Activated naive CD8-positive, alpha-beta T cell treated with anti-CD3 and anti-CD28 coated beads, Interleukin-2, amount 50 U/mL, for 24 hours (primary cell): ENCODE results near the gene TMEM26.

Source experiments
- ATAC-seq: fragments of 150-1000 bp; cut with Tn5 transposase; one replicate; pipeline ENCODE4 v1.10.0; 2021
- DNase-seq: peaks from one replicate; pipeline ENCODE4 v3.0.0; 2021
- H3K27ac Mint-ChIP-seq: one replicate; pipeline ENCODE4 v1.8.0; 2021; ENCODE audit warnings: mild to moderate bottlenecking, mixed read lengths
- H3K27me3 Mint-ChIP-seq: one replicate; pipeline ENCODE4 v1.8.0; 2021; ENCODE audit warnings: mixed read lengths
- H3K36me3 Mint-ChIP-seq: one replicate; pipeline ENCODE4 v1.8.0; 2021; ENCODE audit warnings: low read depth, mixed read lengths
- H3K4me1 Mint-ChIP-seq: one replicate; pipeline ENCODE4 v1.8.0; 2021; ENCODE audit warnings: mixed read lengths
- H3K4me3 Mint-ChIP-seq: one replicate; pipeline ENCODE4 v1.8.0; 2021; ENCODE audit warnings: mild to moderate bottlenecking, moderate library complexity, mixed read lengths
- H3K9me3 Mint-ChIP-seq: one replicate; pipeline ENCODE4 v1.8.0; 2021; ENCODE audit warnings: mixed read lengths

TMEM26 gene

GRCh38 chr10:61470740-61471139 is 17.6 kb upstream of the TMEM26 start:
- H3K27me3 Mint-ChIP-seq = no peaks in the 10 kb centered on the region
- no peaks in the 10 kb centered on the region for H3K36me3 Mint-ChIP-seq
- no peaks in the 10 kb centered on the region for H3K9me3 Mint-ChIP-seq
- ATAC-seq (no peak), DNase-seq (no peak)
- H3K4me1 Mint-ChIP-seq = no peaks in the 10 kb centered on the region
- no peak overlapping the region for H3K4me3 Mint-ChIP-seq
- H3K27ac Mint-ChIP-seq = no peak overlapping the region

- ATAC-seq (no peak), DNase-seq (no peak)
- no peak overlapping the region for H3K4me3 Mint-ChIP-seq
- no peaks in the 10 kb centered on the region for H3K9me3 Mint-ChIP-seq
- H3K4me1 Mint-ChIP-seq = no peaks in the 10 kb centered on the region
- H3K27ac Mint-ChIP-seq = no peak overlapping the region
- no peaks in the 10 kb centered on the region for H3K36me3 Mint-ChIP-seq
- no peaks in the 10 kb centered on the region for H3K27me3 Mint-ChIP-seq
These were observed 12.9 kb upstream of the TMEM26 start for GRCh38 chr10:61465901-61466632.

- no peaks in the 10 kb centered on the region for H3K36me3 Mint-ChIP-seq
- H3K27ac Mint-ChIP-seq = no peak overlapping the region
- ATAC-seq (no peak), DNase-seq (no peak)
- no peaks in the 10 kb centered on the region for H3K4me1 Mint-ChIP-seq
- H3K4me3 Mint-ChIP-seq = no peak overlapping the region
- H3K27me3 Mint-ChIP-seq = peaks cover 2% of the 10 kb centered on the region
- H3K9me3 Mint-ChIP-seq = no peaks in the 10 kb centered on the region
These were observed 12.0 kb upstream of the TMEM26 start for GRCh38 chr10:61465171-61465496.

- no peaks in the 10 kb centered on the region for H3K9me3 Mint-ChIP-seq
- DNase-seq (no peak), ATAC-seq (no peak)
- H3K27me3 Mint-ChIP-seq = peaks cover 2% of the 10 kb centered on the region
- no peak overlapping the region for H3K4me3 Mint-ChIP-seq
- no peak overlapping the region for H3K27ac Mint-ChIP-seq
- H3K4me1 Mint-ChIP-seq = no peaks in the 10 kb centered on the region
- H3K36me3 Mint-ChIP-seq = no peaks in the 10 kb centered on the region
These were observed 11.4 kb upstream of the TMEM26 start for GRCh38 chr10:61464461-61465170.

GRCh38 chr10:61463035-61463909 is 10.1 kb upstream of the TMEM26 start:
- H3K4me3 Mint-ChIP-seq = no peak overlapping the region
- H3K27me3 Mint-ChIP-seq = peaks cover 2% of the 10 kb centered on the region
- no peak for DNase-seq
- H3K36me3 Mint-ChIP-seq = no peaks in the 10 kb centered on the region
- ATAC-seq = no peak
- H3K27ac Mint-ChIP-seq = no peak overlapping the region
- no peaks in the 10 kb centered on the region for H3K9me3 Mint-ChIP-seq
- no peaks in the 10 kb centered on the region for H3K4me1 Mint-ChIP-seq

GRCh38 chr10:61460835-61461234 is 7.7 kb upstream of the TMEM26 start:
- peaks cover 8% of the 10 kb centered on the region for H3K27me3 Mint-ChIP-seq
- H3K9me3 Mint-ChIP-seq = no peaks in the 10 kb centered on the region
- no peak overlapping the region for H3K27ac Mint-ChIP-seq

GRCh38 chr10:61458031-61458430 is 4.8 kb upstream of the TMEM26 start:
- DNase-seq = no peak
- Mint-ChIP-seq H3K27me3 (peaks cover 22% of the 10 kb centered on the region), H3K4me1 (no peaks in the 10 kb centered on the region), H3K9me3 (no peaks in the 10 kb centered on the region), H3K4me3 (no peak overlapping the region), H3K36me3 (no peaks in the 10 kb centered on the region), H3K27ac (no peak overlapping the region)
- no peak for ATAC-seq

More at GRCh38 chr10:61460835-61461234, 7.7 kb upstream of the TMEM26 start:
- no peaks in the 10 kb centered on the region for H3K4me1 Mint-ChIP-seq
- DNase-seq (no peak), ATAC-seq (no peak)
- H3K36me3 Mint-ChIP-seq = no peaks in the 10 kb centered on the region
- no peak overlapping the region for H3K4me3 Mint-ChIP-seq

GRCh38 chr10:61456095-61456789 is 3.1 kb upstream of the TMEM26 start:
- DNase-seq = no peak
- no peak overlapping the region for H3K4me3 Mint-ChIP-seq
- H3K27me3 Mint-ChIP-seq = peaks cover 37% of the 10 kb centered on the region
- H3K36me3 Mint-ChIP-seq = no peaks in the 10 kb centered on the region
- no peak overlapping the region for H3K27ac Mint-ChIP-seq
- no peaks in the 10 kb centered on the region for H3K9me3 Mint-ChIP-seq
- ATAC-seq = no peak
- peaks cover 2% of the 10 kb centered on the region for H3K4me1 Mint-ChIP-seq

- H3K4me3 Mint-ChIP-seq = no peak overlapping the region
- H3K4me1 Mint-ChIP-seq = peaks cover 2% of the 10 kb centered on the region
- peaks cover 40% of the 10 kb centered on the region for H3K27me3 Mint-ChIP-seq
- DNase-seq = no peak
- H3K36me3 Mint-ChIP-seq = no peaks in the 10 kb centered on the region
- no peak for ATAC-seq
- H3K27ac Mint-ChIP-seq = no peak overlapping the region
- no peaks in the 10 kb centered on the region for H3K9me3 Mint-ChIP-seq
These were observed 2.5 kb upstream of the TMEM26 start for GRCh38 chr10:61455656-61456055.

GRCh38 chr10:61454541-61454940 is 1.4 kb upstream of the TMEM26 start:
- Mint-ChIP-seq H3K27me3 (peaks cover 38% of the 10 kb centered on the region), H3K36me3 (no peaks in the 10 kb centered on the region)

GRCh38 chr10:61452151-61452651 is 980 bp downstream of the TMEM26 start:
- Mint-ChIP-seq H3K4me1 (peaks cover 2% of the 10 kb centered on the region), H3K27me3 (peaks cover 35% of the 10 kb centered on the region), H3K9me3 (no peaks in the 10 kb centered on the region), H3K4me3 (no peak overlapping the region), H3K36me3 (no peaks in the 10 kb centered on the region), H3K27ac (no peak overlapping the region)
- ATAC-seq (no peak), DNase-seq (no peak)

More at GRCh38 chr10:61454541-61454940, 1.4 kb upstream of the TMEM26 start:
- Mint-ChIP-seq H3K9me3 (no peaks in the 10 kb centered on the region), H3K27ac (no peak overlapping the region), H3K4me3 (no peak overlapping the region), H3K4me1 (peaks cover 2% of the 10 kb centered on the region)
- DNase-seq (no peak), ATAC-seq (no peak)

- Mint-ChIP-seq H3K27me3 (peaks cover 35% of the 10 kb centered on the region), H3K27ac (no peak overlapping the region), H3K4me1 (peaks cover 2% of the 10 kb centered on the region), H3K36me3 (no peaks in the 10 kb centered on the region), H3K9me3 (no peaks in the 10 kb centered on the region), H3K4me3 (no peak overlapping the region)
- DNase-seq (no peak), ATAC-seq (no peak)
These were observed 1.8 kb downstream of the TMEM26 start for GRCh38 chr10:61451357-61451756.

GRCh38 chr10:61448841-61449600 is 4.2 kb downstream of the TMEM26 start:
- no peaks in the 10 kb centered on the region for H3K9me3 Mint-ChIP-seq
- H3K4me1 Mint-ChIP-seq = peaks cover 2% of the 10 kb centered on the region
- DNase-seq (no peak), ATAC-seq (no peak)
- no peaks in the 10 kb centered on the region for H3K36me3 Mint-ChIP-seq
- H3K27ac Mint-ChIP-seq = no peak overlapping the region
- peaks cover 25% of the 10 kb centered on the region for H3K27me3 Mint-ChIP-seq
- H3K4me3 Mint-ChIP-seq = no peak overlapping the region
